Nephron (organoid): ENCODE results near the gene C1QB.

ENCODE experiments used
- H3K27ac Mint-ChIP-seq, 3 experiments: 2 replicates each; pipeline ENCODE4 v1.8.0; 2020; ENCODE audit warnings: mixed read lengths in 3 of 3, mild to moderate bottlenecking in 2 of 3, moderate library complexity in 1 of 3
- H3K27me3 Mint-ChIP-seq: 2 replicates; pipeline ENCODE4 v1.8.0; 2021; ENCODE audit warnings: low read depth, mild to moderate bottlenecking, moderate library complexity, mixed read lengths
- H3K36me3 Mint-ChIP-seq: 2 replicates; pipeline ENCODE4 v1.8.0; 2020; ENCODE audit warnings: low read depth, mixed read lengths
- H3K4me1 Mint-ChIP-seq: 2 replicates; pipeline ENCODE4 v1.8.0; 2020; ENCODE audit warnings: mixed read lengths
- H3K4me3 Mint-ChIP-seq, 3 experiments: 2 replicates each; pipeline ENCODE4 v1.8.0; 2020; ENCODE audit warnings: mild to moderate bottlenecking in 3 of 3, mixed read lengths in 3 of 3, moderate library complexity in 2 of 3
- H3K9me3 Mint-ChIP-seq: 2 replicates; pipeline ENCODE4 v1.8.0; 2020; ENCODE audit warnings: mixed read lengths
- TF ChIP-seq, protein P1 (sequence below), 3 experiments: fragments of 200-600 bp; sonication (generic); IDR thresholded peaks; one replicate each; pipeline ENCODE4 v1.5.0; 2021; ENCODE audit warnings: antibody characterized with exemption in 3 of 3; ENCODE audit not compliant: unreplicated experiment in 3 of 3

The C1QB gene

DNA sequence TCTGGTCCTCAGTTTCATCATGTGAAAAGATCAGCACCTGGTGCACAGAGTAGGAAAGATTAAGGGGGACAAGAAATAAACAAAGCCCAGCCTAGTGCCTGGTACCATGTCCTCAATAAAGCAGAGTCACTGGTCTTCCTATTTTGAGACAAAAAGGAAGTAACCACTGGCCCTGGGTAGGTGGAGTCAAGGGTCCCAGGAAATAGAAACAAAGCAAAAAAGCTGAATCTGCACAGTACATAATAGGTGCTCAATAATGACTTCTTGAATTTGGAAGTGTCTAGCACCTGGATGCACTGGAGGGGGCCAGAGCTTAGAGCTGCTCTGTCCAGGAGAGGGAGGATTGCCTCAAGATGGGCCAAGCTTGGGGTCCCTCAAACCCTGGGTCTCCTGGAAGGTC lies 55.7 kb downstream of the C1QB start:
- Mint-ChIP-seq H3K9me3 (no peaks in the 10 kb centered on the region), H3K4me1 (peaks cover 32% of the 10 kb centered on the region), H3K27me3 (peaks cover 52% of the 10 kb centered on the region), H3K36me3 (no peaks in the 10 kb centered on the region), H3K27ac (peak overlapping the region; percentile 31 to 72 (median 69)), H3K4me3 (peak overlapping the region; percentile 69 to 73 (median 72))
- TF ChIP-seq, protein P1, sequence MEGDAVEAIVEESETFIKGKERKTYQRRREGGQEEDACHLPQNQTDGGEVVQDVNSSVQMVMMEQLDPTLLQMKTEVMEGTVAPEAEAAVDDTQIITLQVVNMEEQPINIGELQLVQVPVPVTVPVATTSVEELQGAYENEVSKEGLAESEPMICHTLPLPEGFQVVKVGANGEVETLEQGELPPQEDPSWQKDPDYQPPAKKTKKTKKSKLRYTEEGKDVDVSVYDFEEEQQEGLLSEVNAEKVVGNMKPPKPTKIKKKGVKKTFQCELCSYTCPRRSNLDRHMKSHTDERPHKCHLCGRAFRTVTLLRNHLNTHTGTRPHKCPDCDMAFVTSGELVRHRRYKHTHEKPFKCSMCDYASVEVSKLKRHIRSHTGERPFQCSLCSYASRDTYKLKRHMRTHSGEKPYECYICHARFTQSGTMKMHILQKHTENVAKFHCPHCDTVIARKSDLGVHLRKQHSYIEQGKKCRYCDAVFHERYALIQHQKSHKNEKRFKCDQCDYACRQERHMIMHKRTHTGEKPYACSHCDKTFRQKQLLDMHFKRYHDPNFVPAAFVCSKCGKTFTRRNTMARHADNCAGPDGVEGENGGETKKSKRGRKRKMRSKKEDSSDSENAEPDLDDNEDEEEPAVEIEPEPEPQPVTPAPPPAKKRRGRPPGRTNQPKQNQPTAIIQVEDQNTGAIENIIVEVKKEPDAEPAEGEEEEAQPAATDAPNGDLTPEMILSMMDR (IDR thresholded peaks at IDR 0.05; ENCODE audit: unreplicated experiment in 3 of 3) = no peak

DNA sequence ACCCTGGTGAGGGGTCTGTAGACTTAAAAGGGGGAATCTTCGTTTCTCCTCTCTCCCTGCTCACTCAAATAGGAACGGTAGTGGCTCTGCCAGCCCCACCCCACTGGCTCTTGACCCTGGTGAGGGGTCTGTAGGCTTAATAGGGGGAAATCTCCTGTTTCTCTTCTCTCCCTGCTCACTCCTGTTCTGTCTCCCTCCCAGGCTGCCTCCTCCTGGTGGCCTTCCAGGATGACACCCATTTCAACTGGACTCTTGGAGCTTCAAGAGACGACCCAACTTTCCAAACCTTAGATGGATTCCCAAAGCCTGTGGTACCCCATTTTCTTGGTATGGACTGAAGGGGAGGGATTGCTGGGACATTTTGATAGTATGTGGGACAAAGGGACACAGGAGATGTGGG lies 56.2 kb downstream of the C1QB start:
- peak overlapping the region; percentile 31 to 89 (median 72) for H3K27ac Mint-ChIP-seq
- H3K9me3 Mint-ChIP-seq = no peaks in the 10 kb centered on the region
- TF ChIP-seq, protein P1 (IDR thresholded peaks at IDR 0.05; ENCODE audit: unreplicated experiment in 3 of 3) = peak in 1 of 3 experiments; percentile 15

DNA sequence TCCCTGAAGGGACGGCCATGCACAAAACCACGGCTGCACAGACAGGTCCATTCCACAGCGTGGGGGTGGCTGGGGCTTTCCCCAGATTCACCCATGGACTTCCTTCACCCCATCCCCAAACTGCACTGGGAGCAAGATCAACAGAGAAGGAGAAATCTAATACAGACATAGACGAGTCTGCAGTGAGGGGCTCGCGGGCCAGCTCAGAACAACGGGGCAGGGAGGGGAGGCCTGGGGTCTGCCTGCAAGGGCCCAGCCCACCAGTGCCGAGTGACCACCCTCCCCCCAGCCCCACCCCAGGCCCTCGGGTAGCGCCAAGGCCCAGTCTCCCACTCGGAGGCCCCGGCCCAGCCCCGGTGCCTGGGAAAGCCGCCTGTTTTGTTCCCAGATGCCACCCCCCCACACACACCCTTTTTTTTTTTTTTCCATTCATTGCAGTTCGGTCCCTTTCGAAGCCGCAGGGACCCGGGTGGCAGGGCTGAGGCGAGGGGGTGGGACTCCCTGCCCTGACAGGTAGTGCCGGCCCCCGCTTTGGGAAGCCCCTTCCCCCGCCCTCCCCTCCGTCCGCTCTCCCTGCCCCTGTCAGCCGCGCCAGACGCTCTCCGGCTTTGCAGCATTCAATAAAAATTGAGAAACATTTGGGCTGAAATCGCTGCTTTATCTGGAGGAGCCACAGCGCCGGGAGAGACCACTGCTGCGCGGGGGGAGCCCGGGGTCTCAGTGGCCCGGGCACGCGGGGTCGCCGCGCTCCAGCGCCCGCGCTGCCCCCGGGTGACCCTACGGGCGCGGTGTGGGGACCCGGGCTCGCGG lies 57.1 kb downstream of the C1QB start:
- TF ChIP-seq, protein P1 (IDR thresholded peaks at IDR 0.05; ENCODE audit: unreplicated experiment in 3 of 3) = no peak
- H3K36me3 Mint-ChIP-seq = no peaks in the 10 kb centered on the region

More for the DNA sequence above, 56.2 kb downstream of the C1QB start:
- H3K4me1 Mint-ChIP-seq = peaks cover 36% of the 10 kb centered on the region
- peaks cover 56% of the 10 kb centered on the region for H3K27me3 Mint-ChIP-seq
- peak overlapping the region; percentile 84 to 93 (median 86) for H3K4me3 Mint-ChIP-seq
- H3K36me3 Mint-ChIP-seq = no peaks in the 10 kb centered on the region

DNA sequence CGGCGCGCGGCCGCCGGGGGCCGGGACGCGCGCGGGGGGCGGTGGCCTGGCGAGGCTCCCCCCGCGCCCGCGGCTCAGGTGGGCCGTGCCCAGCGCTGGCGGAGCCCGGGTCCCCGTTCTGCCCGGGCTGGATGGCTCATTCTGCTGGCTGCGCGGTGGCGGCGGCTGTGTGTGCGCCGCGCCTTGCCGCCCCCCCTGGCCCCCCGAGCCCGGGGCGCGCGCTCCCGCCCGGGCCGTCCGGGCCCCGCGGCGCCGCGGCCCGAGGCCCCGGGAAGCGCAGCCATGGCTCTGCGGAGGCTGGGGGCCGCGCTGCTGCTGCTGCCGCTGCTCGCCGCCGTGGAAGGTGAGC lies 57.6 kb downstream of the C1QB start, which contains the start of gene EPHB2:
Gene EPHB2 (plus strand): TSS at position 139 of the 349 bp plus-strand sequence. CDS start 144 bp downstream, at position 283.
- no peaks in the 10 kb centered on the region for H3K9me3 Mint-ChIP-seq
- H3K4me1 Mint-ChIP-seq = peaks cover 48% of the 10 kb centered on the region
- TF ChIP-seq, protein P1 (IDR thresholded peaks at IDR 0.05; ENCODE audit: unreplicated experiment in 3 of 3) = no peak
- H3K36me3 Mint-ChIP-seq = no peaks in the 10 kb centered on the region
- peak within 1 kb of the TSS; percentile 72 to 90 (median 89) for H3K27ac Mint-ChIP-seq
- H3K27me3 Mint-ChIP-seq = peaks cover 54% of the 10 kb centered on the region
- peak within 1 kb of the TSS; percentile 86 to 93 (median 89) for H3K4me3 Mint-ChIP-seq

More for the DNA sequence above, 57.1 kb downstream of the C1QB start:
- Mint-ChIP-seq H3K27ac (peak overlapping the region; percentile 72 to 90 (median 89)), H3K27me3 (peaks cover 59% of the 10 kb centered on the region), H3K4me1 (peaks cover 42% of the 10 kb centered on the region), H3K4me3 (peak overlapping the region; percentile 84 to 93 (median 86)), H3K9me3 (no peaks in the 10 kb centered on the region)

DNA sequence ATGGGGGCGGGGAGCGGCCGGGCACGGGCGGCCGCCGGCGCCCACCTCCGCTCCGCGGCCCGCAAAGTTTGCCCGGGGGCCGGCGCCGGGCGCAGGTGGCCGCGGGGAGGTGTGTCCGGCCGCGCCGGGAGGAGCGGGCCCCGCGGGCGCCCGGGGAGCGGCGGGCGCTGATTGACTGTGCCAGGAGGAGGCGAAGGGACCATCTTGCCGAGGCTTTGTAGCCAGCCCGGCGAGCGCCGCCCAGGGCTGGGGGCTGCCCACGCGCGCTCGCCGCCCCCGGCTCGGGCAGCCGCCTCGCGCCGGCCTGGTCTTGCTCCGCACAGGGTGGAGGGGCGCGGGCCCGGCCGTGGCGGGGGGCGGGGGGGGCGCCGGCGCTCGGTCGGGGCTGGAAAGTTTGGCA lies 58.0 kb downstream of the C1QB start:
- Mint-ChIP-seq H3K27me3 (peaks cover 53% of the 10 kb centered on the region), H3K27ac (no peak overlapping the region), H3K4me3 (no peak overlapping the region), H3K36me3 (no peaks in the 10 kb centered on the region), H3K9me3 (no peaks in the 10 kb centered on the region), H3K4me1 (peaks cover 49% of the 10 kb centered on the region)
- TF ChIP-seq, protein P1 (IDR thresholded peaks at IDR 0.05; ENCODE audit: unreplicated experiment in 3 of 3) = no peak
